HuH-7.5 (cell line): ENCODE data around the gene HECTD2.
"Not testable (repeated sequence)": the region's sequence is repeated elsewhere in the genome, so short reads cannot be mapped to it uniquely, and the experiment has no call there.

Experiments used
- DNase-seq: peaks from one replicate; pipeline ENCODE4 v3.0.0; 2011; ENCODE audit warnings: low spot score

HECTD2 gene, protein sequence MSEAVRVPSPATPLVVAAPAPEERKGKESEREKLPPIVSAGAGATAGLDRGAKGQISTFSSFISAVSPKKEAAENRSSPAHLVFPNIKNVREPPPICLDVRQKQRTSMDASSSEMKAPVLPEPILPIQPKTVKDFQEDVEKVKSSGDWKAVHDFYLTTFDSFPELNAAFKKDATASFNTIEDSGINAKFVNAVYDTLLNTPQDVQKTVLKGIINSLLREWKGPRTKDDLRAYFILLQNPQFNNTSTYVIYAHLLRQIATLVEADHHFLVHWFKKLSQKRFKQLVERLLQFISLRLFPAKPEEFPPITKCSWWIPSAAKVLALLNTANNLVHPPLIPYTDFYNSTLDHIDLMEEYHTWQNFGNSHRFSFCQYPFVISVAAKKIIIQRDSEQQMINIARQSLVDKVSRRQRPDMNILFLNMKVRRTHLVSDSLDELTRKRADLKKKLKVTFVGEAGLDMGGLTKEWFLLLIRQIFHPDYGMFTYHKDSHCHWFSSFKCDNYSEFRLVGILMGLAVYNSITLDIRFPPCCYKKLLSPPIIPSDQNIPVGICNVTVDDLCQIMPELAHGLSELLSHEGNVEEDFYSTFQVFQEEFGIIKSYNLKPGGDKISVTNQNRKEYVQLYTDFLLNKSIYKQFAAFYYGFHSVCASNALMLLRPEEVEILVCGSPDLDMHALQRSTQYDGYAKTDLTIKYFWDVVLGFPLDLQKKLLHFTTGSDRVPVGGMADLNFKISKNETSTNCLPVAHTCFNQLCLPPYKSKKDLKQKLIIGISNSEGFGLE

DNA sequence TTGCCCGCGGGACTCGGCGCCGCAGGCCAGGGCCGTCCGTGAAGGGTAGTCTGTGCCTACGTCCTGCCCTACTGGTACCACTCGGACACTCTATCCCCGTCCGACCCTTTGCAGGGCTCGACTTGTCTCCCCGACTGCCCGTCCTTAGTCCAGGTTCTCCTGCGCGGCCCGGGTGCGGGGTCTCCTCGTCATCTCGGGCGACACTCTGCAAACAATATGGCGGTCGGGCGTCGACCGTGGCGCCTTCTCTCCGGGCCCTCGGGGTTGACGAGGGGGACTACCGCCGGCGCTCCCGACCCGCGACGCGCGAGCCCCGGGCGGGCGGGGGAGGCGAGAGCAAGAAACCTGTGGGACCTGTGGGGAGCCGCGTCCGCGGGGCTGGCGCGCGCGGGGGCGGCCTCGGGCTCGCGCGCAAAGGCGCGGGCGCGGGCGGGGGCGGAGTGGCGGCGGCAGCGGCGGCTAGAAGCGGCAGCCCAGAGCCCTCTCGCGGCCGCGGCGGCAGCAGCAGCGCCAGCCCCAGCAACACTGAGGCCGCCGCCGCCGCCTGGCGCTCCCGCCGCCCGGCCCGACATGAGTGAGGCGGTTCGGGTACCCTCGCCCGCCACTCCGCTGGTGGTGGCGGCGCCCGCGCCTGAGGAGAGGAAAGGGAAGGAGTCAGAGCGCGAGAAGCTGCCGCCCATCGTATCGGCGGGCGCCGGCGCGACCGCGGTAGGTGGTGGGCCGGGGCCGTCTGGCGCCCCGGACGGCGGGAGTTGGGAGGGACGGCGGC is at the start of gene HECTD2:
HECTD2 (plus strand) TSS at position 476 of the 769 bp plus-strand sequence; CDS start at position 571, 95 bp downstream.
- DNase-seq = peak; percentile 59

DNA sequence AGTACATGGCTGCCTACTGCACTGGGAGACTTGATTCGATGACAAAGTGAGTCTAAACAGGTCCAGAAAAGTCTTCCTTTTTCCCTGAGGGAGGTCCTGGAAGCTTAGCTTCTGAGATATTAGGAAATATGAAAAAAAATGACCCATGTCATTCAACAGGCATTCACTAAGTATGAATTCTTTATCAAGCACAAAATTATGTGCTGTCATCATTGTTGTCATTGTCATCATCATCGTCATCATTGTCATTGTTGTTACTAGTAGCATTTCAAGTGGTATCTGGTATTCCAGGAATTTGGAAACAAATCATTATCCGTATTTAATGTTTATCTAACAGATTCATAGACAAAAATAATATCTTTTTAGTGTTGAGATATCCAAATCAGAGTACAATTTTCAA is 49.7 kb upstream of the HECTD2 start:
- no peak for DNase-seq

DNA sequence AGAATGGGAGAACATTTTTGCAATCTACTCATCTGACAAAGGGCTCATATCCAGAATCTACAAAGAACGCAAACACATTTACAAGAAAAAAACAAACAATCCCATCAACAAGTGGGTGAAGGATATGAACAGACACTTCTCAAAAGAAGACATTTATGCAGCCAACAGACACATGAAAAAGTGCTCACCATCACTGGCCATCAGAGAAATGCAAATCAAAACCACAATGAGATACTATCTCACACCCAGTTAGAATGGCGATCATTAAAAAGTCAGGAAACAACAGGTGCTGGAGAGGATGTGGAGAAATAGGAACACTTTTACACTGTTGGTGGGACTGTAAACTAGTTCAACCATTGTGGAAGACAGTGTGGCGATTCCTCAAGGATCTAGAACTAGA is 44.6 kb upstream of the HECTD2 start:
- not testable (repeated sequence) for DNase-seq

DNA sequence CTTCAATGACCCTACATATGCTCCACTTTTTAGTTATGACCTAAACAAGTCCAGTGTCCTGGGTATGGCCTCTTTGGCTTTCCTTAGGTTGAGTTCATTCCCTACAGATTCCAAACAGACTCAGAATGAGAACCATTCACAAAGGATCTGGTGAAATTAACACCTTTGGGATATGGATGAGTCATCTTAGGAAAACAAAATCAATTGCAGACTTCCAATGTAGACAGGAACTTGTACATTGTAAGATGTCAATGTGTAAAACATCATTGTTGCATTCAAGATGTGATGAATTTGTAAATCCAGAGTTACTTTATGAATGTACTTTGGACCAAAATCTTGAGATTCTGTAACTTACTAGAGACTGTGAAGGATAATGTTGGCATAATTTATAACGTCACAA is 43.4 kb upstream of the HECTD2 start:
- no peak for DNase-seq

DNA sequence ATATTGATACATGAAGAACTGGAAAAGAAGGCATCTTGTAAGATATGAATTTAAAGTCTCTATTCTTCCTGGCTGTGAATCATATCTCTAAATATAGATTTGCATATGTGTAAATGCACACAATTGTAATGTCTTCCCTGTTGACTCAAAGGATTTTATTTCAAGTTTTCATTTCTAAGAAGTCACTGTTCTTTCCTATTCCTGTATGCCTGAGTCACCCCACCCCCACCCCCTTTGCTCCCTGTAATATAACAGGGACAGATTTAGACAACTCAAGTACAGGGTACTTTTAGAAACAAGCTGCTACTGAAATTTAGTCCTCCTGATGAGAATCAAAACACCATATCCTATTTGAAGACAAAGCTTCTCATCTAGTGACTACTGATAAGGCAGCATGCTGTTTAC is 43.0 kb upstream of the HECTD2 start:
- DNase-seq = no peak

DNA sequence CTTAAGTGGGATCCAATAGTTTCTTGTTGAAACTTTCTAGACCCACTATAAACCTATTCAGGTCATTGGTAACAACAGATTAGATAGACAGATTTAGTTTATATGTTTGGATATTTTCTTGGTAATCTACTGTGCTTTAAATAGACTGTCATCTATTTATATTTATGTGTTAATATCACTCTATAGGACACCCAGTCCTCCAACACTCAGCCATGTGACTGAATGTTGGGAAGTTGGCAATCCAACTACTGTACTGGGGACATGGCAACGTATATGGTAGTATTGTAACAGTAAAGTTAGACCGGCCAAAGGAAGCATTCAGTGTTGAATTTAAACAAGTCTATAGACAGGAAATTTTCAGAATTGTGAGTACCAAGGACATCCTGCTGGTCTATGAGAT is 42.6 kb upstream of the HECTD2 start:
- no peak for DNase-seq

DNA sequence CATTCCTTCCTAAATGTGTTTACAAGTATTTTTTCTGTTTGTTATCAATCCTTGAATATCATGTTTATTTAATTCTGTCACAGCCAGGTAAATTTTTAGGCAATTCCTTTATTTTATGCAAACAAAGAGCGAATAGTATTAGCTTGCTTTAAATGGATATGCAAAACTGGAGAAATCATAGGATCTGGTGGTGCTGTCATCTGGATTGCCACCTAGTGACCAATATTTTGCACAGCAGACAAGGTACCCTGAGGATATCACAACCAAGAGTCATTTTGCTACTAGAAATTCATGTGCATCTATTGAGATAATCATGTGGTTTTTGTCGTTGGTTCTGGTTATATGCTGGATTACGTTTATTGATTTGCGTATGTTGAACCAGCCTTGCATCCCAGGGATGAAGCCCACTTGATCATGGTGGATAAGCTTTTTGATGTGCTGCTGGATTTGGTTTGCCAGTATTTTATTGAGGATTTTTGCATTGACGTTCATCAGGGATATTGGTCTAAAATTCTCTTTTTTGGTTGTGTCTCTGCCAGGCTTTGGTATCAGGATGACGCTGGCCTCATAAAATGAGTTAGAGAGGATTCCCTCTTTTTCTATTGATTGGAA is 40.1 kb upstream of the HECTD2 start:
- peak; percentile 6 for DNase-seq

DNA sequence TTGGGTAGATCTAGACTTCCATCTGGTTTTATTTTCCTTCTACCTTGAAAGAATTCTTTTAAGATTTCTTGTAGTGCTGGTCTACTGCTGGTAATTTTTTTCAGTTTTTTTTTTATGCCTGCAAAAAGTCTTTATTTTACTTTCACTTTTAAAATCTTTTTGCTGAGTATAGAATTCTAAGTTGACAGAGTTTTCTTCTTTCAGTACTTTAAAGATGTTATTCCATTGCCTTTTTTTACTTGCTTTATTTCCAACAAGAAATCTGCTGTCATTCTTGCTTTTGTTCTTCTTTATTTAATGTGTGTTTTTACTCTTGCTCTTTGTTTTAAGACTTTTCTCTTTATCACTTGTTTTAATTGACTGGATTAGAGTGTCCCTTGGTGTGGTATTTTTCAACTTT is 36.1 kb upstream of the HECTD2 start:
- no peak for DNase-seq

DNA sequence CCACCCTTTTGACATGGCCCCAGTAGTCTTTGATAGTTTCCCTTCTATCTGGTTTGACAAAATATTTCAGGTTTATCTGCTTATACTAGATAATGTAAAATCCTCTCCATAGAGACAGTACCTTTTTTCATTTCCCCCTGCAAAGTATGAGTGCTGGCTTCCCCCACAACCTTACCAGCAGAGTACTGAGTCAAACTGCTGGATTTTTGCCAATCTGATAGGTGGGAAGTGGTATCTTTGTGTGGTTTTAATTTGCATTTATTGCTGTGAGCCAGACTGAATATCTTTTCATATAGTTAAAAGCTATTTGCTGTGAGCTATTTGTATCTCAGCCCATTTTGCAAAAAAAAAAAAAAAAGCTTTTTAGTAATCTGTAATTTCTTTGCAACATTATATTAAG is 32.1 kb upstream of the HECTD2 start:
- no peak for DNase-seq

DNA sequence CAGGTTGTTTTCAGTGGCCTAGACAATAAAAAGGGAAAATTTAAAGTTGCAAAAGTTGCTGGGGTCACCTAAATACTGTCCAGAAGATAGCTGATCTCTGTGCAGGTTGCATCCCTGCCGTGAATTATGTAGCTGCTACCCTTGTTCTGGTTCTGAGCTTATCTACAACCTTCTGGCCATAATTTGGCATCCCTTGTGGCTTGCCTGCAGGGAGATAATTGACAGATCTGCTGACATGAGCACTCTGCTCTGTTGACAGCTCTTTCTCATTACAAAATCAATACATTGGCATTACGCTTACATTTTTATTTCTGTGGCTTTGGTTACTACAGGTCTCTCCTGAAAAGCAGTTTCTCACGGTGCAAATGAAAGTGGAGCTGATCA is 29.3 kb upstream of the HECTD2 start:
- DNase-seq = no peak

DNA sequence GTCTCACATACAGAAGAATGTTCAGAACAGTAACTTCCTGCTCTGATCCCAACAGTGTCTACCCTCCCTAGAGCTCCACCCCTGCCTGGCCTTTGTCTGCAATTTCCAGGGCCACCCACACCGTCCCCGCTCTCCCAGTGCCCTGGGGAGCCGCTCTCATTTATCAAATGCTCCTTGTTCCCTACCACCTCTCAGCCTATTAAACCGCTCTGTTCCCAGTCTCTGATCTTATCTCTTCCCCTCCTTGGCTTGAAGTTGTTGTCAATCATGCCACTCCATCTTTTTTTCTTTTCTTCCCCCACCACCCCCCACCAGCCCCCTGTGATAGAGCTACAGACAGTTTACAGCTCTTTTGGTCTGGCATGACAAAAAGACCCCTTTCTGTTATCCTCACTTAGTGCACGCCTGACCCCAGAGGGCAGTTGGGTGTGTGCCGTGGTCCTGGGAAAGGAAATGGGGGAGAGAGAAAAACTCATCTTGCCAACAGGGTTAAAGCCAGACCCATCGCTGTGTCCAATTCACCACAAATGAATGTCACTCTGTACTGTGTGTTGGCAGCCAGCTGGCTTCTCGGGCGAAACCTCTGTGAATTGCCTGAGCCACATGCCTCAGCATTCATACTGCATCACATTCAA is 28.8 kb upstream of the HECTD2 start:
- DNase-seq = no peak

DNA sequence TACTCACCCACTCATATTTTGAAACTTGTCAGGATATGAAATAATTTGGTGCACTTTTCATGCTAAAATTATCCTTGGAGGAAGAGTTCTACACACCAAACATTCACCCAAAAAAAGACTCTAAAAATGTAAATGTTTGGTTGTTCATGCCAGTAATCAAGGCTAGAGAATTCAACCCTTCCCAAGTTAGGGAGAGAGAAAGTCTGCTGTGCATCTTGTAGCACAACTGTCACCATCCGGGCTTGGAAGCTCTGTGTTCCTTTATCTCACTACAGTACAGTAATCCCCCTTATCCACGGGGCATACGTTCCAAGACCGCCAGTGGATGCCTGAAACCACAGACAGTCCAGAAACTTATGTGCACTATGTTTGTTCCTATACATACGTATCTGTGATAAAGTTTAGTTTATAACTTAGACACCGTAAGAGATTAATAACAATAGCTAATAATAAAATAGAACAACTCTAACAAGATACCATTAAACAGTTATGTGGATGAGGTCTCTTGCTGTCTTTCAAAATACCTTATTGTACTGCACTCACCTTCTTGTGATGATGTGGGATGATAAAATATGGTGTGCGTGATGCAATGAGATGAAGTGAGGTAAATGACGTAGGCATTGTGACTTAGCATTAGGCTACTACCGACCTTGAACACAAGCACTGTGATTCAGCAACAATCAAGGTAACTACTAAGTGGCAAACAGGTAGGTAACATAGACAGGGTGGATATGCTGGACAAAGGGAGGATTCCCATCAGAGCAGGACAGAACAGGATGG is 24.6 kb upstream of the HECTD2 start:
- no peak for DNase-seq

DNA sequence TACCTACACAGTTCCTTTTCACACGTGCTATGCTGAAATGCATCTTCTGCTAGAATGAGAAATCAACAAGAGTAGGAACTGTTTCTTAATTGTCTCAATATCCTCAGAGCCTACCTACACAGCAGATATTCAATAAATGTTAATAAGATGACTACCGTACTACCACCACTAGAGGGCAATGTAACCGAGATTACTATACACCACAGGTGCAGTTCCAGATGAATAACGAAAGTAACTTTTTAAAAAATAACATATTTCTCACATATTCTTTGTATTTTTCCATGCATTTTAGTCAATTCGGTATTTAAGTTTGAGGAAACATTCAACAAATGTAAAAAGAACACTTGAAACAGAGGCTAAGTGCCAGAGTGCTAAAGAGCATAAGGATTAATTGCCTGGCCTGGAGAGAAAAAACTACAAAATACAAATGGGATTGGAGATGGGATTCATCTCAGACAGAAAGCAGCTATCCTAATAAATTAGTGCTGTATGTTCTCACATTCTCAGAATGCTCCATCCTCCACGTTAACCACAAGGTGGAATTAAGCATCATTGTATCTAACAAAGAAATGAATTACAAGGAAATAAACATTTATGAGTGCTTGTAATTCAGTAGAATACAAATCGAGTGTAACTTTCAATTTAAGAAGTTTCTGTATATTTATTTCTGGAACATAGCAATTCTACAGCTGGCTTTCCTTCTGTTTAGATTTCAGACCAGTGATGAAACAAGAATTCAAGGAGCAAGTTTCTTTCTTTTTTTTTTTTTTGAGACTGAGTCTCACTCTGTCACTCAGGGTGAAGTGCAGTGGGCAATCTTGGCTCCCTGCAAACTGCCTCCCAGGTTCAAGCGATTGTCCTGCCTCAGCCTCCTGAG is 20.3 kb upstream of the HECTD2 start:
- no peak for DNase-seq

DNA sequence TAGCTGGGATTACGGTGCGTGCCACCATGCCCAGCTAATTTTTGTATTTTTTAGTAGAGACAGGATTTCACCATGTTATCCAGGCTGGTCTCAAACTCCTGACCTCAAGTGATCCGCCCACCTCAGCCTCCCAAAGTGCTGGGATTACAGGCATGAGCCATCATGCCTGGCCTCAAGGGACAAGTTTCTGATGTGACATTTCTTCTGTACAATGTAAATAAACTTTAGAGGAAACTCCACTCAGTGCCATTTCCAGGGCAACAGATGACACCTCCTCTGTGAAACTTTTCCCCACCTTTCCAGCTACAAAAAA is 19.7 kb upstream of the HECTD2 start:
- DNase-seq = not testable (repeated sequence)

DNA sequence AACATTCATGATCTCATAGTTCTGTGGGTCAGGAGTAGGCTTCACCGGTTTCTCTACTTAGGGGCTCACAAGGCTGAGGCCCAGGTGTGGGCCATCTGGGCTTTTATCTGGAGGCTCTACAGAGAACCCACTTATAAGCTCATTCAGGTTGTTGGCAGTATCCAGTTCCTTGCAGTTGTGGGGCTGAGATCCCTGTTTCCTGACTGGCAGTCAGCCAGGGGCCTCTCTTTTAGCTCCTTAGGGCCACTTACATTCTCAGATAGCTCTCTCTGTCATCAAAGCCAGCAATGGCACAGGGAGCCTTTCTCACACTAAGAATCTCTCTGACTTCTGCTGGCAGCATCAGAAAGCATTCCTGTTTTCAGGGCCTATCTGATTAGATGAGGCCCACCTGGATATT is 18.2 kb upstream of the HECTD2 start:
- DNase-seq = no peak

DNA sequence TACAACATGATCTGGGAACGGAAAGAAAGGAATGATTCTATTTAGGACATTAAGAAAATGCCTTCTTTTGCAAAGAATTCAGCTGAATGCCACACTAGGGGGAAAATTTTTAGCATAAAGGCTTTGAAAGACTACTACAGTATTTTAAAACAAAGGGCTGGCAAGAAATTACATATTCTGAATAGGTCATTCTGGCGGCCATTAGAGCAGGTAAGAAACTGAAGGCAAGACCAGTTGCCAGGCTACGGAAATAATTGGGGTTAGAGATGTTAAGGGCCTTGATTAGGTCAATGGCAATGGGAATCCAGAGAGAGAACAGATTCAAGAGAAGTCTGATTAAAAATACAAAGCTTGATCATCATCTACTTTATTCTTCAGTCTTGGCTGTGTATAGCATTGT is 3.8 kb upstream of the HECTD2 start:
- DNase-seq = no peak

DNA sequence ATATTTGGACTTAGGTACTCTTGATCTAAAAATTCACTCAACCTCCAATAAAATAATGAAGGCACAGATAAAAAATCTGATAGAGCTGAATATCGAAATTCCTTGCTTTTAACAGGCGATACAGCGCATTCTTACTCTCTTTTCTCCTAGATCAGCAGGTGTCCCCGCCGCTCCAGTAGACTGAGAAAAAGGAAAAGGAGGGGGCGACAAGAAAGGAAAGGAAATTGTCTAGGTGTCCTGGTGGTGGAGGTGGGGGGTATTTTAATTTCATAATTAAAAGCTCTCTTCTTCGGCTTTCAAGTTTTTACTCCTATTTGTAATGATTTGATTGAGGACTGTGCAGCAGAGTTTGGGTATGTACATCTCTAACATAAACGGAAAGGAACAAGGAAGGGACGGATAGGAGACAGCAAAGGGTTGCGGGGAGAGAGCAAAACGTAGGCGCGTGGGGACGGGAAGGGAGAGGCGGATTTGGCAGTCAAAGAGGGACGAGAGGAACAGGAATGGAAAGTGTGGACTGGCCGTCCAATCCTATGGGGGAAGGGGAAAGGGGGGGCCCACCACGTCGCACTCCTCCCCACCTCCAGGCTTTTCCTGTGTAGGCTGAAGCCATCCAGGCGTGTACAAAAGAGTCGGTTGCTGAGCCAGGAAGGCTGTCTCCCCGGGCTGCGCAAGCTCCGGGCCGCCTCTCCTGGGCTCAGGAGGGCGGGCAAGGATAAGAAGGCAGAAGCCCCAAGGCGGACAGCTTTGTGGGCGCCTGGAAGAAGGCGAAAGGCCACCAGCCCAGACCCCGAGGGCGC is 875 bp upstream of the HECTD2 start:
- peak; percentile 80 for DNase-seq

DNA sequence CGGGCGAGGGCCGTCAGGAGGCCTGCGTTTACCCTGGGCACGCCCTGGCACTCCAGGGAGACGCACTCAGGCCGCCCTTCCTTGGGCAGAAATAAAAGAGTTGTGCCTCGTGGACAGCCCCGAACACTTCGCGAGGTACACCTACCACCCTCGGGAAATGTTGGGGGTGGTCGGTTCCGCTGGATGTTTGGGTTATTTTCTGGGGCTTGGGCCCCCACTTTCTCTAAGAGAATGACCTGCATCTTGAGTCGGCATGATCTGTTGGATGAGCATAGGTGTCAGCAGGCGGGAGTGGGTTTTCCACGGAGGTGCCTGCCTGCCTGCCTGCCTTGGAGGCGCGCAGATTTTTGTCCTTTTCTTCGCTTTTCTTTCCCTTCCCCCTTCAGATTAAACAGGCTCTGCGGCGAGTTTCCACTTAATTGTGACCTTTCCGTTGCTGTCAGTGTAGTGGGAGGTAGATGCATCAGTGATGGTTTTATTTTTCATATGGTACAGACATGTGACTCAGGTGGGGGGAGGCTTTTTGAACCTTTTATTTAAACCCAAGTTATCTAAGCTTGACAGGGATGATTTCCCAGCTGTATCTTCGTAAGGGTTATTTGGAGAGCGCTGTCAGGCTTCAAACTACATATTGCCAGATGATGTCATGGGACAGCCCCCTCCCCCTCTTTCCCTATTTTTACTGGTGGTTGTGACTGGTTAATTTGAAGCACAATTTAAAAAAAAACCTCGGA is 661 bp downstream of the HECTD2 start:
- peak; percentile 25 for DNase-seq

DNA sequence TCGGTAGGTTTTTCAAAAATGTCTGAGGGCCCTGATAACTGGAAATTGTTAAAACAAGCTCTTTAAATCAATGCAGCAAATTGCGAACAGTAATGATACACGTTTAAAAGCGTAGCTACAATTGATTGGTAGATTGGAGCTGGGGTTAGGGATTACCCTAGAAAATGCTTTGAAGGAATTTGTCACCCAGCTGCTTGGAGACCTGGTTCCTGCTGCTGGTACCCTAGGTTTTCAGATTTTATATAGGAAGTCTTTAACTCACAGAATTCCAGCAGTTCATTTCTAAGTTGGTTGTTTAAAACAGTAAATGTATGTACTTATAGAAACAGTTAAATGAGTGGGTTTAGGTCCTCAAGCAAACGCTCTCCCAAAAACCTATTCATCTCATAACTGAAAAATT is 1.5 kb downstream of the HECTD2 start:
- DNase-seq = no peak
